ENCODE results near the gene C19orf44. TPM values are rescaled to one million over a fixed set of nuclear protein-coding genes. Genes with fewer than 3 reads are reported as not detected.

Gene C19orf44
- polyA plus RNA-seq, 1 donor (not counting 4 experiments of a cell fraction or from before 2014, with no cell fraction given), result 2.7 TPM

DNA sequence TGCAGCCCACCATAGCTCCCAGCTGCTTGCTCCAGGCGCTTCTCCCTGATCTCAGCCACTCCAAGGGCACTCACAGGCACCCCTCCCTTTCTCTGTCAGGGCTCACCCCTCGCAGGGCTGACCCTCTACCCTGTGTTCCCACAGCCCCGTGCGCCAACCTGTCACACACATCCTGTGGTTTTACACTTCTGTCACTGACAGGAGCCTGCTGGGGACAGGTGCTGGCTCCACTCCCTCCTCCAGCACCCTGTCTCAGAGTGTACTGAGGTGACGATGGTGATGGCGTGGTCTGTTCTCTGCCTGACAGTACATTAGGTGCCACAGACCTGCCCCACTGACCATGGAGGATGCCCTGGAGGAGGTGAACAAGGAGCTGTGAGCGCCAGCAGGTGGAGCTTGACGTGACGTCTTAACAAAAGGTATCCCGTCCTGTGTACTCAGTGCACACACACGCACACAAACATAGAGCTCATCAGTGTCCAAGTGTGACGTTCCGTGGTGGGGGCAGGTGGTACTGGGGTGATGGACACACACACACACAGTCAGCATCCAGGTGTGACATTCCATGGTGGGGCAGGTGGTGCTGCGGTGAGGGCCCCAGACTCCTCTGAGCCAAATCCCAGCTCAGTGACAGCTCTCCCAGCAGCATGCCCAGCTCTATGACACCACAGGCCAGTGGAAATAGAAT, 20.9 kb downstream of the C19orf44 start:
- dilution Hi-C loops (cut with MboI; ENCODE audit: extremely low pct_ligation_motif_present, low sequenced_read_pairs), result no loop called here
- TF ChIP-seq EZH2 (IDR thresholded peaks at IDR 0.05; ENCODE audit: low read length), result no peak
- TF ChIP-seq, protein P1, sequence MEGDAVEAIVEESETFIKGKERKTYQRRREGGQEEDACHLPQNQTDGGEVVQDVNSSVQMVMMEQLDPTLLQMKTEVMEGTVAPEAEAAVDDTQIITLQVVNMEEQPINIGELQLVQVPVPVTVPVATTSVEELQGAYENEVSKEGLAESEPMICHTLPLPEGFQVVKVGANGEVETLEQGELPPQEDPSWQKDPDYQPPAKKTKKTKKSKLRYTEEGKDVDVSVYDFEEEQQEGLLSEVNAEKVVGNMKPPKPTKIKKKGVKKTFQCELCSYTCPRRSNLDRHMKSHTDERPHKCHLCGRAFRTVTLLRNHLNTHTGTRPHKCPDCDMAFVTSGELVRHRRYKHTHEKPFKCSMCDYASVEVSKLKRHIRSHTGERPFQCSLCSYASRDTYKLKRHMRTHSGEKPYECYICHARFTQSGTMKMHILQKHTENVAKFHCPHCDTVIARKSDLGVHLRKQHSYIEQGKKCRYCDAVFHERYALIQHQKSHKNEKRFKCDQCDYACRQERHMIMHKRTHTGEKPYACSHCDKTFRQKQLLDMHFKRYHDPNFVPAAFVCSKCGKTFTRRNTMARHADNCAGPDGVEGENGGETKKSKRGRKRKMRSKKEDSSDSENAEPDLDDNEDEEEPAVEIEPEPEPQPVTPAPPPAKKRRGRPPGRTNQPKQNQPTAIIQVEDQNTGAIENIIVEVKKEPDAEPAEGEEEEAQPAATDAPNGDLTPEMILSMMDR (optimal IDR thresholded peaks at IDR 0.05 in 1 of 3, IDR thresholded peaks at IDR 0.05 in 1 of 3, conservative IDR thresholded peaks at IDR 0.05 in 1 of 3; ENCODE audit: extremely low read depth in 1 of 3, insufficient read depth in 2 of 3, low read length in 3 of 3), result no peak
- no peaks in the 10 kb centered on the region for H3K27me3 ChIP-seq (ENCODE audit: control insufficient read depth, extremely low read depth, insufficient read depth, low read length)
- H2AFZ ChIP-seq (ENCODE audit: control insufficient read depth, low read length), result no peak overlapping the region
- no peak overlapping the region for H3K4me2 ChIP-seq (ENCODE audit: control insufficient read depth, extremely low read depth, insufficient read depth, low read depth, low read length)
- FAIRE-seq (no peak), DNase-seq (ENCODE audit: low read depth, low spot score) (no peak)
- H3K79me2 ChIP-seq (ENCODE audit: control insufficient read depth, insufficient read depth, low read length), result no peaks in the 10 kb centered on the region
- H4K20me1 ChIP-seq (ENCODE audit: control insufficient read depth, extremely low read depth, insufficient read depth, low read length), result no peaks in the 10 kb centered on the region
- H3K27ac ChIP-seq (ENCODE audit: control insufficient read depth, insufficient read depth, low read length), result no peak overlapping the region
- no peak overlapping the region for H3K9ac ChIP-seq (ENCODE audit: control insufficient read depth, extremely low read depth, insufficient read depth, low read length)
- peaks cover 37 to 44% of the 10 kb centered on the region in 2 experiments for H3K36me3 ChIP-seq (ENCODE audit: control insufficient read depth in 2 of 2, extremely low read depth in 1 of 2, insufficient read depth in 2 of 2, low read length in 2 of 2)
- no peaks in the 10 kb centered on the region for H3K4me1 ChIP-seq (ENCODE audit: control insufficient read depth, extremely low read depth, insufficient read depth, low read length)
- H3K9me1 ChIP-seq (ENCODE audit: control insufficient read depth, extremely low read depth, insufficient read depth, low read length), result no peaks in the 10 kb centered on the region
- no peaks in the 10 kb centered on the region for H3K9me3 ChIP-seq (ENCODE audit: control insufficient read depth, low read depth, low read length)
- no peak overlapping the region for H3K4me3 ChIP-seq (ENCODE audit: control insufficient read depth in 2 of 3, extremely low read depth in 1 of 3, insufficient read depth in 2 of 3, low read depth in 1 of 3, low read length in 3 of 3)

DNA sequence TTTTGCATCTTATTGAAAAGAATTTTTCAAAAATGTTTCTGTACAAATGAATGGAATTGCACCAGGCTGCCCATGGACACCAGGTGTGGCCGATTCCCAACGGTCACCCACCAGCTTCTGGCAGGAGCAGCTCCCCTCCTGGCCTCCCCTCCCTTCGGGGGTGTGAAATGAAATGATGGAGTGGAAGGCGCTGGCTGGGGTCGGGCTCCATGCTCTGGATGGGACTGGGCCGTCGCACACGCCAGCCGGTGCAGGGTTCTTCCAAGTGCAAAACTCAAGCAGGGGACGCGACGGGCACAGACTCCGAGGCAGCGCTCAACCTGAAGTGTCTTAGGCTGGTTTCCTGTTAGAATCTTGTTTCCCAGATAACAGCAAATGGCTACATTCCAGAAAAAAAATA, 21.9 kb downstream of the C19orf44 start:
- no peaks in the 10 kb centered on the region for H3K9me1 ChIP-seq (ENCODE audit: control insufficient read depth, extremely low read depth, insufficient read depth, low read length)
- dilution Hi-C loops (cut with MboI; ENCODE audit: extremely low pct_ligation_motif_present, low sequenced_read_pairs), result no loop called here
- H3K27me3 ChIP-seq (ENCODE audit: control insufficient read depth, extremely low read depth, insufficient read depth, low read length), result no peaks in the 10 kb centered on the region
- H3K27ac ChIP-seq (ENCODE audit: control insufficient read depth, insufficient read depth, low read length), result no peak overlapping the region
- H3K4me1 ChIP-seq (ENCODE audit: control insufficient read depth, extremely low read depth, insufficient read depth, low read length), result no peaks in the 10 kb centered on the region
- no peaks in the 10 kb centered on the region for H3K9me3 ChIP-seq (ENCODE audit: control insufficient read depth, low read depth, low read length)
- no peaks in the 10 kb centered on the region for H3K79me2 ChIP-seq (ENCODE audit: control insufficient read depth, insufficient read depth, low read length)
- FAIRE-seq, result no peak
- no peak overlapping the region for H3K9ac ChIP-seq (ENCODE audit: control insufficient read depth, extremely low read depth, insufficient read depth, low read length)
- H3K4me2 ChIP-seq (ENCODE audit: control insufficient read depth, extremely low read depth, insufficient read depth, low read depth, low read length), result no peak overlapping the region
- no peaks in the 10 kb centered on the region for H4K20me1 ChIP-seq (ENCODE audit: control insufficient read depth, extremely low read depth, insufficient read depth, low read length)
- TF ChIP-seq EZH2 (IDR thresholded peaks at IDR 0.05; ENCODE audit: low read length), result no peak
- TF ChIP-seq, protein P1 (optimal IDR thresholded peaks at IDR 0.05 in 1 of 3, IDR thresholded peaks at IDR 0.05 in 1 of 3, conservative IDR thresholded peaks at IDR 0.05 in 1 of 3; ENCODE audit: extremely low read depth in 1 of 3, insufficient read depth in 2 of 3, low read length in 3 of 3), result no peak
- no peak for DNase-seq (ENCODE audit: low read depth, low spot score)
- H3K4me3 ChIP-seq (ENCODE audit: control insufficient read depth in 2 of 3, extremely low read depth in 1 of 3, insufficient read depth in 2 of 3, low read depth in 1 of 3, low read length in 3 of 3), result no peak overlapping the region
- peaks cover 40 to 51% of the 10 kb centered on the region in 2 experiments for H3K36me3 ChIP-seq (ENCODE audit: control insufficient read depth in 2 of 2, extremely low read depth in 1 of 2, insufficient read depth in 2 of 2, low read length in 2 of 2)
- H2AFZ ChIP-seq (ENCODE audit: control insufficient read depth, low read length), result no peak overlapping the region
